Measurements from ENCODE around the gene POGZ.

Gene POGZ

DNA sequence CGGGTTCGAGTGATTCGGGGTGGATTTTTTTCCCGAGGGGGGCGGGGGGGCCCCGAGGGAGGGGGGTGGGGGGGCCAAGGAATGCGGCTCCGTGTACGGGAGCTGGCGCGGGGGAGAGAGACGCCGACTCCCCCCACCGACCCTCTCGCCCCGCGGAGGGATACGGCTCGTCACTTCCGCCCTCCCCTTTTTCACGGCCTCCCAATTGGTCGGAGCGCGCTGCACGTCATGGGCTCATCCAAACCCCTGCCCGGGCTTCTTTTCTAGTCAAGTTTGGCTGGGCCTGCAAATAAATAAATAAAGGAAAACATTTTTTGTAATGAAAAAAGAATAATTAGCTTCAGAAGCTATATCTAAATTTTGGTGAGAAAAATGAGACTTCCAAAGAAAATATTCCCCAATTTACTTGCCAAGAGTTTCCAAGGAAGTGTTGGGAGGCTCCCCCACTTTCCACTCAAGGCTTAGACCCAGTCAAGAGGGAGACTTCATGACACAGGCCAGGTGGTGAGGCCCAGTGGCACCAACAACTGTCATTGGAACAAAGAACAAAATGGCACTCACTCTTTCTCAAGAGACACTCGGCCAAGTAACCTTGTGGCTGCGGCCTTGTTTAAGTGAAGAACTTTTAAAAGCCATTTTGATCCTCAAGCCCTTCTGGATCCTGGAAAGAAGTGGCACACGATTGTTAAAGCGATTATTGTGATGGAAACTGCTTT, at the start of gene POGZ:
POGZ (minus strand) TSS at position 164 of the 716 bp plus-strand sequence. CDS start 17,290 bp downstream, outside the sequence.
- peak; percentile 91 for DNase-seq

DNA sequence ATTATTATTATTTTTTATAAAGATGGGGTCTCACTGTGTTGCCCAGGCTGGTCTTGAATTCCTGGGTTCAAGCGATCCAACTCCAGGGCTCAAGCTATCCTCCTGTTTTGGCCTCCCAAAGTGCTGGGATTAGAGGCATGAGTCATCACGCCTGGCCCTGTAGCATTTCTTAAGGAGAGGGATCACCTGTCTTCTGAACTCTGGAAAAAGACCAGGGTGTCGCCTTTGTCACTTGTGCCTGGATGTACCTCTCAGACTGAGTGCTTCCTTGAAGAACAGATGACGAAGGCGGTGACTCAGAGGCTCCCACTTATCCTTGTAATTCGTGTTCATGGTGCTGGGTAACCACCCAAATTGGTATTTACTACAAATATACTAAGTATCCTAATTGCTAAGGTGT, 49.5 kb upstream of the POGZ start:
- no peak for DNase-seq

GRCh38 chr1:151504759-151505158, 45.5 kb upstream of the POGZ start:
- no peak for DNase-seq

- no peak for DNase-seq
Observed at GRCh38 chr1:151504252-151504651, 45.0 kb upstream of the POGZ start.

- no peak for DNase-seq
Observed at GRCh38 chr1:151502859-151503780, 43.8 kb upstream of the POGZ start.

- DNase-seq = no peak
Observed at GRCh38 chr1:151502035-151502700, 42.9 kb upstream of the POGZ start.

DNA sequence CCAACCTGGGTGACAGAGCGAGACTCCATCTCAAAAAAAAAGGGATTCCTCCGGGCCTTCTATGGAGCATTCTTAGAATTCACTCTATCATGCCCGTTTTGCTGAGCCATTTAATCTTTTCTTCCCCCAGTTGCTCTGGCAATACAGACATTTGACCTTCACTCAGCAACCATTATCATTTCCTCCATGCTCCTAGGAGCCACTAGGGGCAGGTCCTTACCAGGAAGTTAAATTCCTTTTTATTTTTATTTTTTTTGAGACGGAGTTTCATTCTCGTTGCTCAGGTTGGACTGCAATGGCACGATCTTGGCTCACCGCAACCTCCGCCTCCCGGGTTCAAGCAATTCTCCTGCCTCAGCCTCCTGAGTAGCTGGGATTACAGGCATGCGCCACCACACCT, 42.2 kb upstream of the POGZ start:
- no peak for DNase-seq

DNA sequence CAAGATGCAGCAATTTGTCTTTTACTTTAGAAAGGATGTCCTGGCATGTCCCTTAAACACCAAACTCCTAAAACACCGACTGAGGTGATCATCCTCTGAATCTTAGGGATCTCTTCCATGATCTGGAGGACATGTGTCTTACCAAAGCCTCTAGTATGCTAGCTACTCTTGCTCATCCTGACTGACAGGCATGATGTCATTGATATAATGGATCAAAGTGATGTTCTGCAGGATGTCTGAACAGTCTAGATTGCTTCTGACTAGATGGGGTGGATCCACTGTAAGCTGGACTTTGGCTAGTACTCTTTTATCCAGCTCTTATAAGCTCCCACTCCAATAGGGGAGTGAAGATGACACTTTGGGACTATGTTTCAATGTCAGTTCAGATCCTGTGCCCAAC, 40.6 kb upstream of the POGZ start:
- no peak for DNase-seq

DNA sequence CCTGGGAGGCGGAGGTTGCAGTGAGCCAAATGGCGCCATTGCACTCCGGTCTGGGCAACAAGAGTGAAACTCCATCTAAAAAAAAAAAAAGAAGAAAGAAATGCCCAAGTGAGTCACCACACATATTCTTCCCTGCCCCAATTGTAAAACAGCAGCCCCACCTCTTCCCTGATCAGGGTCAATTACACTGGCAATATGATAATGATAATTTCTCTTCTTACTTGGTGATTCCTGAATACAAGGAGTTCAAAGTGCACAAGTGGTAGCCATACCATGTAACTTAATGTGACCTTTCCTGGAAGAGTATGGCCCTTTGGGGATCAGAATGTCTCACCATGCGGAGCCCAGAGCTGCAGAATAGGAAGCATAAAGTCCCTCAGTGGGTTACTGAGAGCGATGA, 40.1 kb upstream of the POGZ start:
- no peak for DNase-seq

DNA sequence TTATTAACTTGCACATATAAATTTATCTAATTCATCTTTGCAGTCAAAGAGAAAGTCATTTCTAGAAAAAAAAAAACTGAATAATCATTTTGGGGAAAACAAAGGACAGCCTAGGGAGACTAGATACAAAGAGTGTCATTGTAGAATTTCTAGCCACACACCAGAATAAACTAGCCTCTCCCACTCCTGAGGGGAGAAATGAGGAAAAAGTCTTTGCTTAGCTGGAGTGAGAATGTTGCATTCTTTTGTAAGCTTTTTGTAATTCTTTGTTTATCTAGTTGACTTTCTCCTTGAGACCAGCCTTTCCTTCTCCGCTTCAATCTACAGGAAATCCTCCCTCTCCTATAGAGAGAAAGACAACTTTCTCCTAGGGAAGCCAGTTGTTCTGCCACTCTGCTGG, 36.0 kb upstream of the POGZ start:
- no peak for DNase-seq

- DNase-seq = peak; percentile 84
Observed at GRCh38 chr1:151494741-151495281, 35.5 kb upstream of the POGZ start.

- DNase-seq = no peak
Observed at GRCh38 chr1:151493042-151493441, 33.7 kb upstream of the POGZ start.

DNA sequence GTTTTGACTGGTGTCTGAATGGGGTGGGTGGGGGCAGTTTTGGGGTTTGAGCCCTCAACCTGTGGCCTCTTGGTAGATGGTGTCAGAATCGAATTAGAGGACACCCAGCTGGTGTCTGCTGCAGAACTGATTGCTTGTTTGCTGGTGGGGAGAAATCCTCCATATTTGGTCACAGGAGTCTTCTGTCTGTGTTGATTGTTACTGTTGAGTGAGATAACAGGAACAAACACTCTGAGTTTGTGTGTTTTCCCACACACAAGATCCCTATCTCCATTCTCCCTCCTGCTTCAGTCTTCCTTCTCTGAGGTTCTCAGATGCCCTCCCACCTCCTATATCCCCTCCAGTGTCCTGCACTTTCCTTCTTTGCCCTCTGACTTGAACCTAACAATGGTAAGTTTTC, 32.8 kb upstream of the POGZ start:
- no peak for DNase-seq

DNA sequence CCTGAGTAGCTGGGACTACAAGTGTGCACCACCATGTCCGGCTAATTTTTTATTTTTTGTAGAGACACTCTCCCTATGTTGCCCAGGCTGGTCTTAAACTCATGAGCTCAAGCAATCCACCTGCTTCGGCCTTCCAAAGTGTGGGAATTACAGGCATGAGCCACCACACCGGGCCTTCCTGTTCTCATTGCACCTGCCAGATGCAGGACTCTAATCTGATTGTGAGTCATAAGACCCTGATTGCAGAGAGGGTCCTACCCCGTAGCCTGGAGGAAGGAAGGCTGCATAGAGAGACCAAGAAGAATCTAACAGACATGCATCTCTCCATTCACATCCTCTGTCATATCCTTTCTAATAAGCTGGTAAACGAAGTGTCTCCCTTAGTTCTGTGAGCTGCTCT, 32.3 kb upstream of the POGZ start:
- no peak for DNase-seq

DNA sequence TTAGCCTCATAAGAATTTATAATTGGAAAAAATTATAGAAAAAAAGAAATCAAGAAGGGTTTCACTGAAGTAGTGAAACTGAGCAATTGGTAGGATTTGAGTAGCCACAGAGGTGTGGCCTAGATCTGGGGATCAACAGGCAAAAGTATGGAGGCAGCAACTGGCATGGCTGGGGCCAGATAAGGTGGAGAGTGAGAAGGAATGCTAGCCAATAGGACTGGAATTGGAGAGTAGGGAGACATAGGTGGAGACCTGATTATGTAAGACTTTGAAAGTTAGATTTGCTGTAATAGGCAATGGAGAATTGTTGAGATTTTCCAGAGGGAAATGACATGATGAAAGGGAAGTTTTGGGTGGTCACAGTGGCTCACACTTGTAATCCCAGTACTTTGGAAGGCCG, 27.3 kb upstream of the POGZ start:
- no peak for DNase-seq

DNA sequence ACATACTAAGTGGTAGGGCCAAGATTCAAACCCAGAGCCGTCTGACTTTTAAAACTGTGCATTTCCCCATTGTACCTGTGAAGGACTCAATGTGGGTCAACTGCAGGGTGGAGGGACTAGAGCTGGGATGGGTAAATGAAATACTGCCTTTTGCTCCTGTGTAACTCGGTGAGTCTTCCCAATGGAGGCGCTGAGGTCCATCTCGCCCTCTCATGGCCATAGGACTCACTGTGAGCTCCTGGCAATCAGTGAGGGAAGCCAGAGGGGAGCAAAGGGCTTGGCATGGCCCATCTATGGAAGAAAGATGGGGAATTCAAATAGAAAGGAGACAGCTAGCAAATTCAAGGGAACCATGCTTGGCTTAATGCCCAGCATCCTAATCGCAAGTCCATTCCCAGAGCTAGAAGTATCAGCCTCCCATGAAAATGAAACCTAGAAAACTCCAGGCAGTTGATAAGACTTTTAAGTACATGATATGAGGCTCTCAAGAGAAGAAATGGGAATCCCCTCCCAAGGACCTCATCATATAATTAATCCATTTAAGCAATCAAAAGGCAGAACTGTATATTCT, 26.5 kb upstream of the POGZ start:
- DNase-seq = no peak

- DNase-seq = no peak
Observed at GRCh38 chr1:151482017-151482416, 22.7 kb upstream of the POGZ start.

DNA sequence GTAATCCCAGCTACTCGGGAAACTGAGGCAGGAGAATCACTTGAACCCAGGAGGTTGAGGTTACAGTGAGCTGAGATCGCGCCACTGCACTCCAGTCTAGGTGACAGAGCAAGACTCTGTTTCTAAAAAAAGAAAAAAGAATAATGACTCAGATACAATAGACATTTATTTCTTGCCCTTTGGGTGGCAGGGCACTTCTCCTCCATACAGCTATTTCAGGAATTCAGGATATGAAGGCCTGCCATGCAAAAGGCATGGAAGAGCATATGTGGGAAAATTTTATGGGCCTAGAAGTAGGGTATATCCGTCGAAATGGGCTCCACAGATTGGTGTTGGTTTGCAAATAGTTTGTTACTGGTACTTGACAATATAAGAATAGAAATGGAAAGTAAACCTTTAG, 20.2 kb upstream of the POGZ start:
- DNase-seq = no peak

DNA sequence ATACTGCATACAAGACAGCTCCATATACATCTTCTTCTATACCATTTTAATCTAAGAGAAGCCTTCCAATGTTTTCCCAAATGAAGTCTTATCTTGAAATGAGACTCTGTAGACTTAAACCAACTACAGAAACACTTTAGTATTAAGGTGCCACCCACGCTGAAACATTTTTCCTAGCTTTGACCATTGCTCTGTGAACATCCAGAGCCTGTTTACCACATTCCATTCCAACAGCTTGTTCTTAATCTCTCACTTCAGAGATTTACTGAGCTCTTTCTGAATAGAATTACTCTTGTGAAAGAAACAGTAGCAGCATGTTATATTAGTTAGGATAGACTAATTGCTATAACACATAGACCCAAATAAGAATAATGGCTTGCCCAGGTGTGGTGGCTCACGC, 19.6 kb upstream of the POGZ start:
- no peak for DNase-seq

DNA sequence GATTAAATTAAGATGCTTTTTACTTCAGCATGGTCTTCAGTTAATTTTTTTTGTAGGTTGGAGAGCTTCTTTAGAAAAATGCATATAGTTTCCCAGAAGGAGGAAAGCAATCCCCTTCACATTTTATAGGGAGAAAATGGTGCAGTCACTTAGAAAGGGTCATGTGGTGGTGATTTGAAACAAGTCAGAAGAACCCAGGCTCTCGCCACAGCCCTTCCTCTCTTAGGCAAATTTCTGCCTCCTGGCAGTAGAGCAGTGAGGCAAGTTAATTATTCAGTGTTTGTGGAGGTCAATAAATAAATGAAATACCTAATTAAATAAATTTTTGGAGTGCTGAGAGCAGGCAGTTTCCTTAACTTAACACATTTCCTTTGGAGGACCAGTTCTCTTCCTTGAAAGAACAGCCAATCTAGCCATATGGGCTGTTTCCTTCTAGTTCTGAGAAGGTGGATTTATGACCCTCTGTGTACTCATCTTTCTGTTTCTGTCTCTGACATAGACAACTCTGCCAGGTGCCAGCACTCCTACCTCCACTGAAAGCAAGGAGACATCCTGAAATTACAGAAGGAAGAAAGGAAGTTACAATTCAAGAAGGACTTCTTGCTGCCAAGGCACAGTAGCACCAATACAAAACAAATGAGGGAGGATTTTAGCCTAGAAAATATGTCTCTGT, 19.0 kb upstream of the POGZ start:
- DNase-seq = no peak

DNA sequence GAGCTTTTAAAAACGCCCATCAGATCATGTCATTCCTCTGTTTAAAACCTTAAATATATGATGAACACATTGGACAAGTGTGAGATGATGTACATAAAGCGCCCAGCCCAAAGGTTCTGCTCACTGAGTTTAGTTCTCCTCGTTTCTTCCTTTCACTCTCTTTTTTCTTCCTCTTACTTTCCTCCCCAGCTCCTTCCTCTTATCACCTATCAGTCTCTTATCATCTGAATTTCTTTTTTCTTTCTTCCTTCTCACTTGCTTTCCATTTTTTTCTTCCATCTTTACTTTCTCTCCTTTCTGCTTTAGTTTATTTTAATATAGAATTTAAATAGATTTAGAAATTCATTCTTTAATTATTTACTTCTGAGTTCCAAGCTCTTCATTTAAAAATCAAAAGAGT, 17.8 kb upstream of the POGZ start:
- DNase-seq = no peak

DNA sequence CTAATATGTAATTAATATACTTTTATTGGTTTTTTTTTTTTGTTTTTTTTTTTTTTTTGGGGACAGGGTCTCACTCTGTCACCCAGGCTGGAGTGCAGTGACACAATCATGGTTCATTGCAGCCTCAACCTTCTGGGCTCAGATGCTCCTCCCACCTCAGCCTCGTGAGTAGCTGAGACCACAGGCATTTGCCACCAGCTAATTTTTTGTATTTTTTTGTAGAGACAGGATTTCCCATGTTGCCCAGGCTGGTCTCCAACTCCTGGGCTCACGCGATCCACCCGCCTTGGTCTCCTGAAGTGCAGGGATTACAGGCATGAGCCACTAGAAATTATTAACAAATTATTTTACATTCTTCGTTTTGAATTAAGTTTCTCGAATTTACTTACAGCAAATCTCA, 16.8 kb upstream of the POGZ start:
- DNase-seq = no peak

DNA sequence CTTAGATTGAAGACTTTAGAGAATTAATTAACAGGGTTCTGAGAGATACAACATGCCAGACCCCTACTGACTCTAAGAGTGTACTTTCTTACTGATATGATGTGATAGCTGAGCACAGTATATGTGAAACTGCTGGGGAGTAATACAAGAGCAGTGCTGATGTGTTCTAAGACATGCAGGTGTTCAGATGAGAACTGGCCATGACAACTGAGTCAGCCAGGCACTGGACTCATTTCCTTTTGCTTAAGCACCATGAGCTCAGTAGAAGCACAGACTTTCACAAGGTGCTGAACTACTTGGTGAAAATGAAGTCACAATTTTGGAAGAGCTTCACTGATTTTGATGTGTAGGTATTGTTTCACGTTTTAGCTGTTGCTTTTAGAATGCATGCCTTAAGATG, 15.9 kb upstream of the POGZ start:
- DNase-seq = no peak
